HG03039 (cell line): ENCODE measurements around the gene CCDC174.

ENCODE experiments used
- ATAC-seq: cut with Tn5 transposase; IDR thresholded peaks from one replicate; pipeline ENCODE4 v1.9.1; 2021; ENCODE audit warnings: mild to moderate bottlenecking, moderate library complexity; ENCODE audit not compliant: unreplicated experiment

CCDC174 gene

DNA sequence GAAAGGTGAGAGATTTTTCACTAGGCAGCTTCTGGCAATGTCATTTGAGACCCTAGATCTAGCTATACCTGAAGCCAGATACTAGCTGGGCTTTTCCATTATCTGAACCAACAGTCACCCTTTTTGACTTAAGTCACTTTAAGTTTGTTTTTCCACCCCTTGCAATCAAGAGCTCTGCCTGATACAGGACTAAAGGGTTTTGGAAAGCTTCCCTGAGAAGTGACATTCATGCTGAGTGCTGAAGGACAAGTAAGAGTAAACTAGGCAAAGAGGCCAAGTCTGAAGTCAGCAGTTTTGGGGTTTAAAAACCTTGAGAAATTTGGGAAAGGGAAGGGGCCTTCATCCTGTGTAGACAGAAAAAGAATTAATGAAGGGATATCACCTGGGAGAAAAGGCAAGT is 27.1 kb upstream of the CCDC174 start:
- no peak for ATAC-seq

DNA sequence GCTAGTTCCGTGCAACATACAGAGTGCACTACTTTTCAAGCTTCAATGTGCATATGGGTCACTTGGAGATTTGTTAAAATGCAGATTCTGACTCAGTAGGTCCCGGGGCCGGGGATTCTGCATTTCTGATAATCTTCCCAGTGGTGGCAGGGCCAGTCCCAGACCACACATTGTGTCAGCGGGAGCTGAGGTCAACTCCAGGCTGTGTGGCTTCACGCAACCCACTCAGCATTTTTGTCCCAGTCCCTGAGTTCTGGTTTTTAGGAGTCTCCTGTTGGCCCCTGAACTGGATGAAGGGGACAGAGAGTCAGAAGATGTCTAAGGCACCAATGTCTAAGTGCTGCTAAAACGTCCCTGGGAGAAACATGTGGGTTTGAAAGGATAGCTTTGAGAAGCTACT is 26.1 kb upstream of the CCDC174 start:
- no peak for ATAC-seq

DNA sequence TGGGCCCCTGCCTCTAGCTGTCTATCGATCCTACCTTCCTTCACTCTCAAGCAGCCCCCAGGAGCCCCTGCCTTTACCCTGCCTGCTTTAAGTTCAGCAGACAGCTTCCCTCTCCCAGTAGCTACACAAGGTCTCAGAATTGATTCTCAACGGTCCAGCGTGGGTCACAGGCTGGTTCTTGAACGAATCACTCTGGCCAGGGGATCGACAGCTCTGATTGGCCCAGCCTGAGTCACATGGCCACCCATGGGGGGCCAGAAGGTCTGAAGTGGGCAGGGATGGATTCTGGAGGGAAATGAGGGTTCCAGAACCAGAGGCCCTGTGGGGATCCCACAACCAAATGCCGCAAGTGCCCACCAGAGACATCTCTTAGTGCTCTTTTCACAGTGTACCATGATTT is 23.7 kb upstream of the CCDC174 start:
- no peak for ATAC-seq

DNA sequence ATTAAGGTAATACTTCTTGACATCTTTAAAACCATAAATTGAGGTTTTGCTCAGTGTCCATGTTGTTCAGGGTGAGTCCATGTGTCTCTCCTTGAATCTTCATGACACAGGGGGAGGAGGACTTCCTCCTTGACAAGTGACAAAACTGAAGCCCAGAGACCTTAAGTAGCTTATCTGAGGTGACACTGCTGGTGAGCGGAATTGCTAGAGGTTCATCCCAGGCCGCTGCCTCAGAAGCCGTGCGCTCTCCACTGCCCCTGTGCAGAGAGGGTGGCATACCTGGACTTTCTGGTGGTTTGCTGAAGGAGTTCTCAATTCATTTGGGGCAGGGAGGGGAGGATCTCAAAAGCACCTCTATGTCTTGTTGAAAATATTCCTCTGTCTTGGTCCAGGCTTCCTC is 23.2 kb upstream of the CCDC174 start:
- no peak for ATAC-seq

DNA sequence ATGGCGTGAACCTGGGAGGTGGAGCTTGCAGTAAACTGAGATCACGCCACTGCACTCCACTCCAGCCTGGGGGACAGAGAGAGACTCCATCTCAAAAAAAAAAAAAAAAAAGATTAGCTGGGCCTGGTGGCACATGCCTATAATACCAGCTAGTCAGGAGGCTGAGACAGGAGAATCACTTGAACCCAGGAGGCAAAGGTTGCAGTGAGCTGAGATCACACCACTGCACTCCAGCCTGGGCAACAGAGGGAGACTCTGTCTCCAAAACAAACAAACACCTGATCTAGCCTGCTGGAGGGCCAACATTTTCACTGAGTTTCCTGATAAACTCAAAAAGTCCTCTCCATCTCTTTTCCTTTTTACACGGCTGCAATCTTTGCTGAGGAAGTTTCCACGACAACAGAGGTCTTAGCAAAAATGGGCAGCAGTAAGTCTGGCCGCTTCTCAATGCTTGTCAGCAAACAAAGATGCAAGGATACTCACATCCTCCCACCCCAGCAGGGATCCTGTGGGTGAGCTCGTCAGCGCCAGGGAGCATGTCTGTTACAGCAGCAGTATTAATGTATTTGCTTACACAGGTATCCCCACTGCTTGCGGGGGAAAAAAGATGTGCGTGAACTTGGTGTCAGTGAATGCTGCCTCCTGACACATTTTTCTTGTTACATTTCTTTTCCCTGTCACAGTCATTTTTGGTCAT is 21.0 kb upstream of the CCDC174 start:
- no peak for ATAC-seq

DNA sequence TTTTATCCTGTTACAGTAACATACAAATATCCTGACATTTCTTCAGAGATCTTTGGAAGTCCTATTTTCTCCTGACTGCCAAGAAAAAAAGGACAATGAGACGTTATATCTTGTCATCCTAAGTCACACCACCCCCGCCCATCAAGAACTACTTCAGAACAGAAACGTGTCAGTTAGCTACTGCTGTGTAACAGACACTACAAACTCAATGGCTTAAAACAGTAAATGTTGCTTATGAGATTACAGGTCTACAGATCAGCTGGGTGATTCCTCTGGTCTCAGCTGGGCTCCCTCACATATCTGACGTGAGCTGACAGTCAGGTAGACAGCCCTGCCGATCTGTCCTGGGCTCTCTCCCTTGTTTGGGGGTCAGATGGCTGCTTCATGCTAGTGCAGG is 20.5 kb upstream of the CCDC174 start:
- ATAC-seq: no peak

DNA sequence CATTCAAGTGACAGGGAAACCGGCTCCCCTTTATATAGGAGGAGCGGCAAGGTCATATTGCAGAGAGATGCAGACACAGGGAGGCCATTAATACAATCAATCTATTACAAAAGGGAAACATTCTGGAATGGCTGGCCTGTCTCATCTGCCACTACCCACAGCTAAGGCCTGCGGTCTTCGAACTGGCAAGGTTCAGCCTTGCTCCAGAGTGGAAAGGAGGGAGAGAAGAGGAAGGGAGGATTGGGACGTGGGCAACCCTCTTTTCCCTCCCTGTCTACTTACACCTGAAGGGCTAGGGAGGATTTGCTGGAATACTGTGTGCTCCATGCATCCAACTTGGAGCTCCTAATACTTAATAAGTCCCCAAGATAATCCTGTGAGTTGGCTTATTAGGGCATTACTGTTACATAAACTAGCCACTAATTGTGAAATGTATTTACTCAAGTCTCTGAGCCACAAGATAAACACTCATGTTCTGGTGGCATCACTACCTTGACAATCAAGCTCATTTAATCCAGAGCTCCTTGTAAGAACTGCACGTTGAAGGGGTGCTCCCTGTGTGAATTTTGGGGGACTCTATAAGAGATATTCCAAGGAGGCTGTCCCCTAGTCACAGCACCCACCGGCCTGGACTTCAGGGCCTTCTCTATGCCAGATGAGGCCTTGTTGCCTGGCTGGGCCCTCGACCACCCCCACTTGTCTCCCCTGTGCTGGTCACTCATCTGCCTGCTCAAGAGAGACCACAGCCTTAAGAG is 19.7 kb upstream of the CCDC174 start:
- no peak for ATAC-seq

DNA sequence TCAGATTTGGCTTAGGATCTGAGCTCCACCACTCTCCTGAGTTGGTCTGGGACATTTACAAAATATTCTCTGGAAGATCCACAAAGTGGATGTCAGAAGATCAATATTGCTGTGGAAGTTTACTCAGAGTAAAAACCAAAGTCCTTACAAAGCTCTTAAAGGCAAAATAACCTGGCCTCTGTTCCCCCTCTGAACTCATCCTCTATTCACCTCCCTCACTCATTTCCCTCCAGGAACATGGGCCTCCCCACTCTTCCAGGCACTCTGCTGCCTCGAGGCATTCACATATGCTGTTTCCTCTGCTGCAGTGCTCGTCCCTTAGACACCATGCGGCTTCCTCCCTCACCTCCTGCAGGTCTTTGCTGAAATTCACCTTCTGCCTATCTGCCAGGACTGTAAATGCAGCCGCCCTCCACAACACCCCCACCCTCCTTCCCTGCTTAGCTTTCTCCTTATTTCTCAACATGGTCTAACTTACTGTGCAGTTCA is 19.1 kb upstream of the CCDC174 start:
- ATAC-seq: no peak

DNA sequence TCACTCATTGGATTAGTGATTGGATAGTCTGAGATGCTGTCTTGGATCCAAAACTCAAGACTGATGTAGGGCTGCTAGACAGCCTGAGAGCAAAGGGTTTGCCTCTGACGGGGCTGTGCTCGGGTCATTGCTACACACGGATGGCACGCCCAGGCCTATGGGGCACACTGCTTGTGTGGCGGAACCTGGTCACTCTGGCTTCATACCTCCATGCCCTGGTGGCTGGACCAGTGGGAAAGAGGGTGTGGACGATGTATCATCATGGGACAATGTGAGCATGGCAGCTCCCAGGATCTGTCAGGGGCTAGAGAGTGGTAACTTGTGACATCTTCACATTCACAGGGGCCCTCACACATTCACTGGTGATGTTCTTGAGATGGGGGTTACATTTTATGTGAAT is 18.1 kb upstream of the CCDC174 start:
- ATAC-seq: no peak

DNA sequence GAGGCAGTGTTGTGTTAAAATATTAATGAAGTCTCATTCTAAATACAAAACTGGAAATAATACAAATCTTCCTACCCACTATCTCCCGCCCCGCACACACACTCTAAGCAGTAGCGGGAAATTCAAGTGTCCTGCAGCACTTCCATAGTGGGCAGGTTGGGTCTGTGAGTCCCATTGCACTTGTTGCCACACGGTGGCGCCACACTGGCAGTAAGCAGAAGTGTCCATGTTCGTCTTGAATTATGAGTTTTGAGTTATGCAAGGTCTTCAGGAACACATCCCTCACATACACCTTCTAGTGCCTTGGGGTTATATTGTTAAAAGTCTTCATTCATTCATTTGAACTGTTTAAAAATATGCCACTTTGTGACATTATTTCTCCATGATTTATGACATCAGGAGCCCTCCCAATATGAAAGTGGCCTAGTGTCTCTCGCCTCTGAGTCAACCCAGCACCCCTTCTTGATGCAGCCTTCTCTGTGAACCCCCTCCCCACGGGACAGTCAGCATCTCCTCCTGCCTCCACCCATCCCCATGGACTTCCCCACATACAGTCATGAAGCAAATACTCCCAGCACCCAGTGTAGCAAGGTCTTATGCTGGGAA is 17.6 kb upstream of the CCDC174 start:
- no peak for ATAC-seq

DNA sequence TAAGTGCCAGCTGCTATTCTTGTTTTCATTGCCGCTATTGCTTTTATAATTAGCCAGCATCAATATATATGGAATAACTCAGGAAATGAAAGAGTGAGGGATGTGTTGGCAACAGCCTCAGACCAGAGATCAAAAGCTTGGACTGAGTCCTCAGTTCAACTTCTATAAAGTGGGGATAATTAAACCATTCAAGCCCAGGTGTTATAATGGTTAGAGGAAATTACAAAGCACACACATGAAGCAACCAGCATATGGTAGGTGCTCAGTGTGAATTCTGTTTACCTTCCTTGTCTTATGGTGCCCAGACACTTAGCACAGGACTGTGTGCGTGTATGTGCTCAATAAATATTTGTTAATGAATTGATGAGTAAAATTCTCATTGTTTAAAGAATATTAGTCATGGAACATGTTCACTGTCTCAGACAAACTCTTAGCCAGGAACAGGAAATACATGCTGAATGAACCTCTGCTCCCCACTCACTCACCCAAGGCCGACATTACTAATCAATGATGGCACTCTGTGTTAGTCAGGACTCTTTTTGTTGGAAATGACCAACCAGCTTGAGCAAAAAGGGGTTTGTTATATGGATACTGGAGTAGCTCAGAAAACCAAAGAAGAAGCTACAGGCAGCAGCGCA is 16.7 kb upstream of the CCDC174 start:
- ATAC-seq: no peak

DNA sequence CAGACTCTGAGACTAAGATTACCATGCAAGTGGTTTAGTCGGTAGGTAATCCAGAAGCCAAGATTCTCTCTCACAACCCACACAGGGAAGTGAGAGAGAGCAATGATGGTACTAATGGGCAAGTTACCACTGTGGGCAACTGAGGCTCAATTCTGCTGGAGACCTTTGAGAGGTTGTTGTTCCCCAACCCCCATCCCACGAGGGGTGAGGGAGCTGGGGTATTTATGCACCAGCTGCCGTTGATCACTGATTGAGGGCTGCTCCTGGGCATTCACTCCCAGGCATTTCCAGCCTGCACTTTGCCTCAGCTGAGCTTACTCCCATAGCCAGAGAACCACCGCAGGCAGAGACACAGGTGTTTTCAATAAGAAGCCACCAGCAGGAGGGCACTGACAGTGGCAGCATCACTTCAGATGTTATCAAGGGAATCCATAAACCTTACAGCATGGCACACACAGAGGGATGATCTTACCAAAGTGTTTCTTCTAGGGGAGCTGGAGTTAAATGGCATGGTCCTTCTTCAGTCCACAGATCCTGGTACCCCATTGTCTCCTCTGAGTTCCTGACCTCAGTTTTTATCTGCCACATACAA is 15.0 kb upstream of the CCDC174 start:
- ATAC-seq: no peak

DNA sequence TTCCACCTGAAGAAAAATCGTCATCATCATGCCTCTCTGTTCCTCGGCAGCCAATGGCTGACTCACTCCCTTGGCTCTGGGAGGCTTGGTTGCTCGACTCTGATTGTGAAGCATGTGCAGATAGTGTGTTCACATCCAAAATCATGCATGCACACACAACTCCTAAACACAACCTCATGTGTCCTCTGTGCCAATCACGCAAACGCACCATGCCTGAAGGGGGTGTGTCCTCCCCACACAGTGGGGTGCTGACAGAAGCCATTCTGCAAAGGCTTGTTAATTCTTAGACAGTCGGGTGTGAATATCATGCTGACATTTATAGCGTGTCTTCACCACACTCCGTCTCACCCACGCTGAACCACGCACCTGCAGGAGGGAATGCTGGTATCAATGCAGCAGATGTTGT is 11.4 kb upstream of the CCDC174 start:
- no peak for ATAC-seq

DNA sequence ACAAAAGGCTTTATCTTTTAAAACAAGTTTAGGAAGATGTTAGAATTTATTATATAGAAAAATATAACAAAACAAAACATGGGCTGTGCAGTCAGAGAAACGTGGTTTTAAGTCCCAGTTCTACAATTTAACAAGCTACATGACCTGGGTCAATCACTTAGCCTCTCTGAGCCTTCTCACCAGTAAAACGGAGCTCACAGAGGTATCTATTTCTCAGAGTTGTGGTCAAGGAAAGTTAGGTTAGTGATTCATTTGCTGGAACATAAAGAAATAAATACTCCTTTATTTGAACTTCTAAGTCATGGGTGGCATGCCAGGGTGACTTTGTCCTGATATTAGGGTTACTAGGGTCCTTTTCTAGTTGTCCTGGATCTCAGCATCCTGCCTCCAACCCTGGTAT is 10.8 kb upstream of the CCDC174 start:
- ATAC-seq: no peak

DNA sequence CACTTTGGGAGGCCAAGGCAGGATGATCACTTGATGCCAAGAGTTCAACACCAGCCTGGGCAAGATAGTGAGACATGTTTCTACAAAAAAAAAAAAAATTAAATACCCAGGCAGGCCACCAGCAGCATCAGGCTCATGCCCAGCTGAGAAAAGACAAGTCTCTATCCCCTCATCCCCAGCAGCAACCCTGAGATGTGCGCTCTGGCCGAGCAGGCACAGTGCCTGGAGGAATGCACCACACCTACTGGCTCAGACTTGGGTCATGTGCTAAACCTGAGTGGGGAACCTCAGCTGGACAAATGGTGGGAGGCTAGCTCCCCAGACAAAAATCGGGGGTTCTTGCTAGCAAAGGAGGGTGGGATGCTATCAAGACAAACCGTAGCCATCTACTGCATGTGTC is 10.2 kb upstream of the CCDC174 start:
- no peak for ATAC-seq

DNA sequence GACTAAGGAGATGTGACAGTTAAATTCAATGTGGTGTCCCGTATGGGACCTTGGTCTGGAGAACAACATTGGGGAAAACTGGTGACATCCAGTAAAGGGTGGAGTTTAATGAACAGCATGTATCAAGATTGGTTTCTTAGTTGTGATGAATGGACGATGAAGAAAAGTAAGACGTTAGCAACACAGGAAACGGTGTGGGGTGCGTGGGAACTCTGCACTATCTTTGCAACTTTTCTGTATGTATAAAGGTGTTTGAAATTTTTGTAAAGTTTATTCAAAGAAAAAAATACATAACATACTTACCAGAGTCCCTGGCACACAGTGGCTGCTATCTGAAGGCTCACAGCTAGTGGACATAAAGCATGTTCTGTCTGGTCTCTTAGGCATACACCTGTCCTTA is 6.1 kb upstream of the CCDC174 start:
- no peak for ATAC-seq

DNA sequence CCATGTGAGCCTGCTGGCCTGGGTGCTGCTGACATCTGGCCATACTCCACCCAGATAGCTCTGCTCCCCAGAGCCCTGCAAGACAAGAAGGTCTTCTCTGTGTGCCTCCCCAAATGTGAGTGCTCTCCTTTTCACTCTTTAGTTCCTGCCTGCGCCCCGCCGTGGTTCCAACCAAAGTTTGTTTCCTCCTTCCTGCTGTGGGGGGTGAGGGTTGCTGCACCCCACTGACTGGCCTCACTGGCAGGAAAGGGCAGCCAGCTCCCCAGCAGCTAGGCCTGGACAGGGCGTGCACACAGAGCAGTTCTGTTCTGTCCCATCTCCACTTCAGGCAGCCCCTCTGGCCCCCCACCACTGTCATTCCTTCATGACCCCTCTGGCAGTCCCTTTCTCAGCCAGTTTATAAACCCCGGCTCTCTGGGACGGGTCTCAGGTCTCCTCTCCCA is 5.4 kb upstream of the CCDC174 start:
- no peak for ATAC-seq

DNA sequence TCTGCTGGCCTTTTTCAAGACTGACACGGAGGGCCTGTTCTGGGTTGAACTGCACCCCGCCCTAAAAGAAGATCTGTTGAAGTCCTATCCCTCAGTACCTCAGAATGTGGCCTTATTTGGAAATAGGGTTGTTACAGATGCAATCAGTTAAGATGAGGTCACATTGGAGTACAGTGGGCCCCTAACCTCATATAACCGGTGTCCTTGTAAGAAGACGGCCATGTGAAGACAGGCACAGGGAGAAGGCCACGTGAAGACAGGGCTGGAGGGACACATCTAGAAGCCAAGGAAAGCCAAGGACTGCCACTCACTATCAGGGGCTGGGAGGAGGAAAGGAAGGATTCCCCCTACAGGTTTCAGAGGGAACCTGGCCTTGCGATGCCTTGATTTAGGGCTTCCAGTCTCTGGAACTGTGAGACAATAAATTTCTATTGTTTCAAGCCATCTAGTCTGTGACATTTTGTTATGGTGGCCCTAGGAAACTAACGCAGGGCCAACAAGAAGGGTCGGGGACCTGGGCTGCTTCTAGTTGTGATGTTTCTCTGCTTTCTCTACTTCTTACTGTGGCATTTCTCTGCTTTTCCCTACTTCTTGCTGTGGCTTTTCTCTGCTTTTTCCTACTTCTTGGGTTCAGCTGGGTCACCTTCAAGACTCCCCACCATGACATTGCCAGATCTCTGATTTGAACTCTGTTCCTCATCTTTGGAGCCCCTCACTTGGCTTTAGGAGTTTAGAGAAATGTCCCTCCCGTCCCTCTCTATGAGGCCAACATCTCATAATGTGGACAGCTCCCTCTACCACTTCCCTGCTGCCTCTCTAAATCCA is 4.8 kb upstream of the CCDC174 start:
- no peak for ATAC-seq

DNA sequence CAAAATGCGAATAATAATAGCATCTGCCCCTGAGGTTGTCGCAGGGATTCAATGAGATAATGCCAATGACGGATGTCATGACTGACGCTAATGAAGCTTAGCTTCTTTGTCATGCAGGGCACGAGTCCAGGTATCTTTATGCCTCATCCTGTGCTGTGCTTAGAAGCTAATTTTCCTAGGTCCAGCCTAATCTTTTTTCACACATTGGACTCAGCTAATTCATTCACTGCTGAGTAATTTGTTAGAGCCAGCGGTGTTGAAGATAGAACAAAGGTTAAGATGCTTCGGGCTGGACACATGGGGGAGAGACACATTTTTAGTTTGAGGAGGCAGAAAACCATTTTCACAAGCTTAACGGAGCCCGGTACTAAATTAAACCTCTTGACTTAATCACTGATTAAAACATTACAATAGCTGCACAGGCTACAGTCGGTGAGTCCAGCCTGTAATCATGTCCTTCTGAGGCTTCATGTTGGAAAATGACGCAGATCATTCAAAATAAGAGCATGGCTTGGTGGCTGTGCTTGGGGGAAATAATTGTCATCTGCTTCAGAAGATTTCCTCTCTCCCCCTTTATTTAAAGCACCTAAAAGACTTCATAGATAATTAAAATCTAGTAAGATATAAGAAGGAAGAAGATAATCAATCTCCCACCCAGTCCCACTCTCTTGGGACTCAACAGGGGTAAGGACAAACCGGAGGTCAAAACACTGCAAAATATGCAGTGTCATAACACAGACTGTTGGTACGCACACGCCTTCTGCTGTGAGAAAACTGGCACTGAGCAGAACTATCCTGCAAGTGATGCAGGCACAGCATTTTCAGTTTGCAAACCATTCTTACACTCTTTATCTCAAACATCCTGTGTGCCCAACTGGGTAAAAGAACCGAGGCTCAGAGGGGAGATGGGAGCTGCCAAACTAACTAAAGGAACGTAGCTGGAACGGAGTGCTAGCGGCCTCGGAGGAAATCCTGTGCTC is 3.3 kb upstream of the CCDC174 start:
- ATAC-seq: no peak
